Neural crest cell (in vitro differentiated cells): ENCODE results near the gene ZNF700. TPM values are rescaled to one million over a fixed set of nuclear protein-coding genes. Genes with fewer than 3 reads are reported as not detected.
"Not testable (repeated sequence)": the region's sequence is repeated elsewhere in the genome, so short reads cannot be mapped to it uniquely, and the experiment has no call there.

Experiments used
- DNase-seq: peaks from one replicate; pipeline ENCODE4 v3.0.0; 2021; ENCODE audit warnings: low read depth, mixed read lengths, low spot score
- H3K27ac Mint-ChIP-seq: one replicate; pipeline ENCODE4 v1.8.0; 2021; ENCODE audit warnings: mild to moderate bottlenecking, mixed read lengths; ENCODE audit not compliant: unreplicated experiment
- H3K27me3 Mint-ChIP-seq: 2 replicates; pipeline ENCODE4 v1.8.0; 2021; ENCODE audit warnings: low read depth, mild to moderate bottlenecking, mixed read lengths
- H3K36me3 Mint-ChIP-seq: 2 replicates; pipeline ENCODE4 v1.8.0; 2021; ENCODE audit warnings: low read depth, mild to moderate bottlenecking, mixed read lengths
- H3K4me1 Mint-ChIP-seq: 2 replicates; pipeline ENCODE4 v1.8.0; 2021; ENCODE audit warnings: mixed read lengths
- H3K4me3 Mint-ChIP-seq: one replicate; pipeline ENCODE4 v1.8.0; 2021; ENCODE audit warnings: mild to moderate bottlenecking, mixed read lengths
- H3K9me3 Mint-ChIP-seq: 2 replicates; pipeline ENCODE4 v1.8.0; 2021; ENCODE audit warnings: mixed read lengths
- CTCF ChIP-seq: fragments of 200-600 bp; sonication (generic); conservative IDR thresholded peaks from 2 replicates; pipeline ENCODE4 v1.5.0; 2021; ENCODE audit warnings: antibody characterized with exemption, mild to moderate bottlenecking
- total RNA-seq: library from RNA; stranded (reverse); gene quantifications from 2 replicates; pipeline ENCODE4 v1.2.1, GENCODE V29; 2021

Gene ZNF700
- total RNA-seq, 1 donor from 2014 or later: 12.5 TPM

- no peaks in the 10 kb centered on the region for H3K27me3 Mint-ChIP-seq
- H3K9me3 Mint-ChIP-seq: peaks cover 35% of the 10 kb centered on the region
- DNase-seq: no peak
- H3K36me3 Mint-ChIP-seq: peaks cover 92% of the 10 kb centered on the region
- no peak overlapping the region for H3K4me3 Mint-ChIP-seq
- TF ChIP-seq CTCF: no peak
- no peaks in the 10 kb centered on the region for H3K4me1 Mint-ChIP-seq
- H3K27ac Mint-ChIP-seq: no peak overlapping the region
Measured at GRCh38 chr19:11948646-11949045, 23.7 kb downstream of the ZNF700 start.

- peaks cover 91% of the 10 kb centered on the region for H3K36me3 Mint-ChIP-seq
- no peak overlapping the region for H3K27ac Mint-ChIP-seq
- no peak overlapping the region for H3K4me3 Mint-ChIP-seq
- no peak for DNase-seq
- H3K4me1 Mint-ChIP-seq: no peaks in the 10 kb centered on the region
- H3K27me3 Mint-ChIP-seq: no peaks in the 10 kb centered on the region
- TF ChIP-seq CTCF: no peak
- peaks cover 32% of the 10 kb centered on the region for H3K9me3 Mint-ChIP-seq
Measured at GRCh38 chr19:11949201-11949600, 24.3 kb downstream of the ZNF700 start.

GRCh38 chr19:11949614-11950080, 24.7 kb downstream of the ZNF700 start:
- not testable (repeated sequence) for H3K27ac Mint-ChIP-seq, H3K4me1 Mint-ChIP-seq, H3K27me3 Mint-ChIP-seq, DNase-seq
- Mint-ChIP-seq H3K36me3 (peaks cover 86% of the 10 kb centered on the region), H3K4me3 (peak overlapping the region; percentile 10), H3K9me3 (peaks cover 28% of the 10 kb centered on the region)

GRCh38 chr19:11950312-11950711, 25.4 kb downstream of the ZNF700 start:
- Mint-ChIP-seq H3K4me1 (no peaks in the 10 kb centered on the region), H3K9me3 (peaks cover 29% of the 10 kb centered on the region), H3K27me3 (no peaks in the 10 kb centered on the region), H3K27ac (no peak overlapping the region), H3K4me3 (no peak overlapping the region), H3K36me3 (peaks cover 83% of the 10 kb centered on the region)
- DNase-seq: no peak
- TF ChIP-seq CTCF: no peak

- H3K4me3 Mint-ChIP-seq: peak overlapping the region; percentile 92
- no peaks in the 10 kb centered on the region for H3K9me3 Mint-ChIP-seq
- peak overlapping the region; percentile 1 for H3K27ac Mint-ChIP-seq
Measured at GRCh38 chr19:11963566-11964355, 38.9 kb downstream of the ZNF700 start.

More at GRCh38 chr19:11963566-11964355, 38.9 kb downstream of the ZNF700 start:
- TF ChIP-seq CTCF: peak; percentile 75
- H3K36me3 Mint-ChIP-seq: peaks cover 8% of the 10 kb centered on the region
- no peaks in the 10 kb centered on the region for H3K27me3 Mint-ChIP-seq
- H3K4me1 Mint-ChIP-seq: peaks cover 19% of the 10 kb centered on the region
- DNase-seq: peak; percentile 77
